Stimulated activated CD4-positive, alpha-beta T cell treated with anti-CD3 and anti-CD28 coated beads, Interleukin-4, amount 100 ng/mL, for 24 hours (primary cell): ENCODE data around the gene YARS1.
A peak's percentile ranks its signal among the peaks of the same experiment; 100 is the strongest.
"Not testable (repeated sequence)": the region's sequence is repeated elsewhere in the genome, so short reads cannot be mapped to it uniquely, and the experiment has no call there.

Source experiments
- DNase-seq: peaks from one replicate; pipeline ENCODE4 v3.0.0-alpha.2; 2020

Gene YARS1

GRCh38 chr1:32816676-32817158 lies 441 bp downstream of the YARS1 start:
- DNase-seq = no peak

- no peak for DNase-seq
Observed at GRCh38 chr1:32813941-32814739, 3.0 kb downstream of the YARS1 start.

GRCh38 chr1:32811917-32812316 lies 5.2 kb downstream of the YARS1 start:
- DNase-seq = no peak

- no peak for DNase-seq
Observed at GRCh38 chr1:32811265-32811664, 5.9 kb downstream of the YARS1 start.

- DNase-seq = no peak
Observed at GRCh38 chr1:32810358-32810757, 6.8 kb downstream of the YARS1 start.

GRCh38 chr1:32808580-32808979 lies 8.6 kb downstream of the YARS1 start:
- no peak for DNase-seq

GRCh38 chr1:32806910-32807523 lies 10.1 kb downstream of the YARS1 start:
- no peak for DNase-seq

- DNase-seq = no peak
Observed at GRCh38 chr1:32806290-32806689, 10.9 kb downstream of the YARS1 start.

- not testable (repeated sequence) for DNase-seq
Observed at GRCh38 chr1:32804460-32804859, 12.7 kb downstream of the YARS1 start.

GRCh38 chr1:32801096-32801715 lies 16.0 kb downstream of the YARS1 start:
- peak; percentile 60 for DNase-seq

- peak; percentile 46 for DNase-seq
Observed at GRCh38 chr1:32798679-32799416, 18.3 kb downstream of the YARS1 start.

- DNase-seq = no peak
Observed at GRCh38 chr1:32798191-32798590, 19.0 kb downstream of the YARS1 start.

- DNase-seq = no peak
Observed at GRCh38 chr1:32797456-32797855, 19.7 kb downstream of the YARS1 start.

GRCh38 chr1:32795763-32796162 lies 21.4 kb downstream of the YARS1 start:
- not testable (repeated sequence) for DNase-seq

GRCh38 chr1:32791881-32792280 lies 25.3 kb downstream of the YARS1 start:
- no peak for DNase-seq

- not testable (repeated sequence) for DNase-seq
Observed at GRCh38 chr1:32789356-32789755, 27.8 kb downstream of the YARS1 start.

GRCh38 chr1:32786856-32787255 lies 30.3 kb downstream of the YARS1 start:
- DNase-seq = no peak

- no peak for DNase-seq
Observed at GRCh38 chr1:32784817-32785216, 32.3 kb downstream of the YARS1 start.

GRCh38 chr1:32783851-32784250 lies 33.3 kb downstream of the YARS1 start:
- DNase-seq = no peak

GRCh38 chr1:32782086-32782485 lies 35.1 kb downstream of the YARS1 start:
- DNase-seq = no peak

GRCh38 chr1:32780628-32781234 lies 36.4 kb downstream of the YARS1 start:
- no peak for DNase-seq

GRCh38 chr1:32780005-32780404 lies 37.2 kb downstream of the YARS1 start:
- no peak for DNase-seq

- no peak for DNase-seq
Observed at GRCh38 chr1:32779242-32779641, 37.9 kb downstream of the YARS1 start.
